GM23248 (cell line): ENCODE measurements around the gene FARP1.

Source experiments
- EZH2 ChIP-seq: fragments of 200-600 bp; sonication (generic); IDR thresholded peaks from 2 replicates; pipeline ENCODE4 v1.6.1; 2018; ENCODE audit warnings: antibody characterized with exemption, mild to moderate bottlenecking; ENCODE audit not compliant: insufficient read depth, poor library complexity, severe bottlenecking
- EZH2phosphoT487 ChIP-seq: fragments of 200-600 bp; sonication (generic); IDR thresholded peaks from 2 replicates; pipeline ENCODE4 v1.6.1; 2018; ENCODE audit warnings: antibody characterized with exemption, moderate library complexity, mild to moderate bottlenecking, low read depth; ENCODE audit not compliant: insufficient read depth

DNA sequence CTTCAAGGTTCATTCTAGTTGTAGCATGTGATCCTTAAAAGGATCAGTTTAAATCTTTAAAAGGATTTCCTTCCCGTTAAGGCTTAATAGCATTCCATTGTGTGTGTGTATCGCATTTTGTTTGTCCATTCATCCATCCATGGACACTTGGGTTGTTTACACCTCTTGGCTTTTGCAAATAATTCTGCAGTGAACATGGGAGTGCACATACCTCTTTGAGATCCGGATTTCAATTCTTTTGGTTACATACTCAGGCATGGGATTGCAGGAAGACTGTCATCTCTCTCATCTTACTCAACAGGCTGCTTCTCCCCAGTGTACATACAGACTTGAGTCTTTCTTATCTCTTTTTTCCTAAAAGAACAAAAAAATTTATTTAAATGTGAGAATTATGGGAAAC is 32.9 kb downstream of the FARP1 start:
- TF ChIP-seq EZH2: no peak
- TF ChIP-seq EZH2phosphoT487: no peak
